ENCODE measurements around the gene ABCC6.

DNA sequence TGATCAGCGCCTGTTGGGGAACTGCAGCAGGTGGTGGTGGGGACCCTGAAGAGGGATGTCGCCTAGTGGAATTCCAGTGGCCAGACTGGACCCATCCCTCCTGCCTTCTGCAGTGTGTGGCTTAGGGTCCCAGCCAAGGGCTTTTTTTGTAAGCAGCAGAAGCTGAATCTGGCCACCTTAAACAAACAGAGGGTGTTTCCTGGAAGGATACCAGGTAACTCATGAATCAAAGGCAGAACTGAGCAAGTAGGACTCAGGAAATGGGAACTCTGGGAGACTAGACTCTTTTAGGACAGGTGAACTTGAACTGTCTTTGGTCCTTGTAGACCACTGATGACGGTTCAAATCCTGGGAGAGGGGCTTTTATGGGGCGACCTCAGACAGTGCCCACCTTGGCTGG, 124.0 kb downstream of the ABCC6 start:
- TF ChIP-seq, protein P1, sequence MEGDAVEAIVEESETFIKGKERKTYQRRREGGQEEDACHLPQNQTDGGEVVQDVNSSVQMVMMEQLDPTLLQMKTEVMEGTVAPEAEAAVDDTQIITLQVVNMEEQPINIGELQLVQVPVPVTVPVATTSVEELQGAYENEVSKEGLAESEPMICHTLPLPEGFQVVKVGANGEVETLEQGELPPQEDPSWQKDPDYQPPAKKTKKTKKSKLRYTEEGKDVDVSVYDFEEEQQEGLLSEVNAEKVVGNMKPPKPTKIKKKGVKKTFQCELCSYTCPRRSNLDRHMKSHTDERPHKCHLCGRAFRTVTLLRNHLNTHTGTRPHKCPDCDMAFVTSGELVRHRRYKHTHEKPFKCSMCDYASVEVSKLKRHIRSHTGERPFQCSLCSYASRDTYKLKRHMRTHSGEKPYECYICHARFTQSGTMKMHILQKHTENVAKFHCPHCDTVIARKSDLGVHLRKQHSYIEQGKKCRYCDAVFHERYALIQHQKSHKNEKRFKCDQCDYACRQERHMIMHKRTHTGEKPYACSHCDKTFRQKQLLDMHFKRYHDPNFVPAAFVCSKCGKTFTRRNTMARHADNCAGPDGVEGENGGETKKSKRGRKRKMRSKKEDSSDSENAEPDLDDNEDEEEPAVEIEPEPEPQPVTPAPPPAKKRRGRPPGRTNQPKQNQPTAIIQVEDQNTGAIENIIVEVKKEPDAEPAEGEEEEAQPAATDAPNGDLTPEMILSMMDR (conservative IDR thresholded peaks at IDR 0.05; ENCODE audit: low read depth, low read length) = no peak
- no peak for TF ChIP-seq EZH2 (IDR thresholded peaks at IDR 0.05; ENCODE audit: borderline replicate concordance, low read depth, low read length, poor library complexity, severe bottlenecking)
